DOHH2 (cell line): Measurements from ENCODE around the gene POLD4.

Source experiments
- EZH2phosphoT487 ChIP-seq: fragments of 200-600 bp; sonication (generic); IDR thresholded peaks from 2 replicates; pipeline ENCODE4 v1.6.1; 2017; ENCODE audit warnings: borderline replicate concordance, mild to moderate bottlenecking, antibody characterized with exemption, low read length, moderate library complexity, mixed read lengths
- TF ChIP-seq, protein P1 (sequence below): fragments of 200-600 bp; sonication (generic); IDR thresholded peaks from one replicate; pipeline ENCODE4 v1.5.1; 2014; ENCODE audit warnings: antibody characterized with exemption, mild to moderate bottlenecking, low read depth, low read length; ENCODE audit not compliant: poor library complexity, severe bottlenecking

DNA sequence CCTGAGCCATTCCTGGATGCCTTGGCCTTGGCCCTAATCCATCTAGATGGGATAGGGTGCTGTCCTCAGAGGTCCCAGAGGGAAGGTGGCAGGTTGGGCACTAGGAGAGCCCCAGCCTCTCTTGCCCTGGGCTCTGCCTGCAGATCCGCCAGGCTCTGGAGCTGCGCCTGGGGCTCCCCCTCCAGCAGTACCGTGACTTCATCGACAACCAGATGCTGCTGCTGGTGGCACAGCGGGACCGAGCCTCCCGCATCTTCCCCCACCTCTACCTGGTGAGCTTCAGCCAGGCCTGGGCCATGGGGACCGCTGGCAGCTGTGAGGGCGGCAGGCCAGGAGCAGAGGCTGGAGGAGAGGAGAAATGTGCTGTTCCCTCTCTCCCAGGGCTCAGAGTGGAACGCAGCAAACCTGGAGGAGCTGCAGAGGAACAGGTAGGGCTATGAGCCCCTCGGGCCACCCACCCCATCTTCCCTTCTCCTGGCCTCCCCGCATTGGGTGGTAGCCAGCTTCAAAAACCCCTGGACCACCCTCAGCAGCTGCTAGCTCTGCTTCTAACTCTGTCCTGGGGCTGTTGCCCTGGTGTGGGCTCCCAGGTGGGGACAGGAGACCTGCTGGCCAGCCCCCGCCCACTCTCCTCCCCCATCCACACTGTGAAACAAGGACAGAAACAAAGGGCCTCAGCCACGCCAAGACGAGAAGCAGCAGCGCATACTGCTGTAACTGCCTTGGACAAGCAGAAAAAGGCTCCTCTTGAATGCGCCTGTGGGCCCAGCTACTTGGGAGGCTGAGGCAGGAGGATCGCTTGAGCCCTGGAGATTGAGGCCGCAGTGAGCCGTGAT lies 45.1 kb downstream of the POLD4 start:
- TF ChIP-seq, protein P1, sequence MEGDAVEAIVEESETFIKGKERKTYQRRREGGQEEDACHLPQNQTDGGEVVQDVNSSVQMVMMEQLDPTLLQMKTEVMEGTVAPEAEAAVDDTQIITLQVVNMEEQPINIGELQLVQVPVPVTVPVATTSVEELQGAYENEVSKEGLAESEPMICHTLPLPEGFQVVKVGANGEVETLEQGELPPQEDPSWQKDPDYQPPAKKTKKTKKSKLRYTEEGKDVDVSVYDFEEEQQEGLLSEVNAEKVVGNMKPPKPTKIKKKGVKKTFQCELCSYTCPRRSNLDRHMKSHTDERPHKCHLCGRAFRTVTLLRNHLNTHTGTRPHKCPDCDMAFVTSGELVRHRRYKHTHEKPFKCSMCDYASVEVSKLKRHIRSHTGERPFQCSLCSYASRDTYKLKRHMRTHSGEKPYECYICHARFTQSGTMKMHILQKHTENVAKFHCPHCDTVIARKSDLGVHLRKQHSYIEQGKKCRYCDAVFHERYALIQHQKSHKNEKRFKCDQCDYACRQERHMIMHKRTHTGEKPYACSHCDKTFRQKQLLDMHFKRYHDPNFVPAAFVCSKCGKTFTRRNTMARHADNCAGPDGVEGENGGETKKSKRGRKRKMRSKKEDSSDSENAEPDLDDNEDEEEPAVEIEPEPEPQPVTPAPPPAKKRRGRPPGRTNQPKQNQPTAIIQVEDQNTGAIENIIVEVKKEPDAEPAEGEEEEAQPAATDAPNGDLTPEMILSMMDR: no peak
- no peak for TF ChIP-seq EZH2phosphoT487
